HepG2 (cell line): ENCODE measurements around the gene NDOR1. TPM values are rescaled to one million over a fixed set of nuclear protein-coding genes. Genes with fewer than 3 reads are reported as not detected.

ENCODE experiments used
- ETV5 ChIP-seq: IDR thresholded peaks from 2 replicates; pipeline ENCODE4 v1.6.1; 2018; ENCODE audit warnings: missing biosample characterization, missing genetic modification reagents, inconsistent platforms, borderline replicate concordance
- FOXC1 ChIP-seq: sonication (generic); formaldehyde crosslinking; IDR thresholded peaks from 2 replicates; pipeline ENCODE4 v1.8.0; 2022; ENCODE audit warnings: mild to moderate bottlenecking, missing genetic modification reagents, borderline replicate concordance
- NFYC ChIP-seq: IDR thresholded peaks from 2 replicates; pipeline ENCODE4 v1.6.1; 2016; ENCODE audit warnings: missing genetic modification reagents, missing compliant biosample characterization
- PAF1 ChIP-seq: IDR thresholded peaks from 2 replicates; pipeline ENCODE4 v1.6.1; 2016; ENCODE audit warnings: missing genetic modification reagents, missing compliant biosample characterization
- RXRB ChIP-seq: IDR thresholded peaks from 2 replicates; pipeline ENCODE4 v1.6.1; 2016; ENCODE audit warnings: borderline replicate concordance, missing genetic modification reagents, missing compliant biosample characterization
- TEF ChIP-seq: sonication (generic); formaldehyde crosslinking; IDR thresholded peaks from 2 replicates; pipeline ENCODE4 v1.5.0; 2020; ENCODE audit warnings: missing genetic modification reagents
- ZBTB8A ChIP-seq: sonication (generic); formaldehyde crosslinking; IDR thresholded peaks from 2 replicates; pipeline ENCODE4 v1.4.0; 2020; ENCODE audit warnings: mild to moderate bottlenecking, low read depth, missing genetic modification reagents, borderline replicate concordance
- ZNF10 ChIP-seq: sonication (generic); formaldehyde crosslinking; IDR thresholded peaks from 2 replicates; pipeline ENCODE4 v1.4.0; 2020; ENCODE audit warnings: mild to moderate bottlenecking, low read depth, missing genetic modification reagents, borderline replicate concordance
- ZNF362 ChIP-seq: sonication (generic); formaldehyde crosslinking; IDR thresholded peaks from 2 replicates; pipeline ENCODE4 v1.4.0; 2020; ENCODE audit warnings: missing genetic modification reagents, mild to moderate bottlenecking, borderline replicate concordance
- polyA plus RNA-seq, 8 experiments: library from polyadenylated mRNA; depleted of rRNA in 3 of 8; stranded (reverse) in 7 of 8; unstranded in 1 of 8; fragments of >200 nt; fragmentation: Illumina TruSeq in 4 of 8; extraction: Trizol in 4 of 8; gene quantifications; 2 replicates each; pipeline versions ENCODE4 v1.2.1 to v1.2.3, GENCODE V29; 2011 to 2016; ENCODE audit warnings: low read depth in 4 of 8, missing spikeins in 1 of 8, mixed read lengths in 1 of 8; ENCODE audit not compliant: insufficient read depth in 1 of 8
- total RNA-seq, 5 experiments: library from RNA; depleted of rRNA; stranded (reverse); fragments of >200 nt; fragmentation: Illumina TruSeq; extraction: Trizol; gene quantifications; 2 replicates each; pipeline ENCODE4 v1.2.3, GENCODE V29; 2016; ENCODE audit warnings: low read depth in 1 of 5
- TF ChIP-seq, protein P1 (sequence below): IDR thresholded peaks from 2 replicates; pipeline ENCODE4 v1.6.1; 2016; ENCODE audit warnings: missing genetic modification reagents, missing compliant biosample characterization
- TF ChIP-seq, protein P2 (sequence below): sonication (generic); formaldehyde crosslinking; IDR thresholded peaks from 2 replicates; pipeline ENCODE4 v1.9.0; 2021; ENCODE audit warnings: missing genetic modification reagents, mild to moderate bottlenecking, borderline replicate concordance
- TF ChIP-seq, protein P3 (sequence below): IDR thresholded peaks from 2 replicates; pipeline ENCODE4 v1.6.1; 2018; ENCODE audit warnings: missing genetic modification reagents, mild to moderate bottlenecking, missing compliant biosample characterization
- TF ChIP-seq, protein P4 (sequence below): sonication (generic); formaldehyde crosslinking; IDR thresholded peaks from 2 replicates; pipeline ENCODE4 v1.4.0; 2020; ENCODE audit warnings: mild to moderate bottlenecking, missing genetic modification reagents

The NDOR1 gene
- total and polyA plus RNA-seq, 2 of the 13 experiments (the other 11 are each of a cell fraction or from before 2014, with no cell fraction given) = 3.6 to 8.7 TPM

- TF ChIP-seq TEF (CRISPR knock-in tag) (no peak), FOXC1 (CRISPR knock-in tag) (peak; percentile 36; the same call in 1 of the 2 replicates), ZBTB8A (CRISPR knock-in tag) (no peak), NFYC (0 out of 2 replicates have a peak, but pooled peaks have one; percentile 12), PAF1 (0 out of 2 replicates have a peak, but pooled peaks have one; percentile 18), ETV5 (CRISPR knock-in tag) (peak; percentile 50; the same call in 1 of the 2 replicates), RXRB (peak; percentile 7; the same call in 1 of the 2 replicates), ZNF10 (CRISPR knock-in tag) (no peak), ZNF362 (CRISPR knock-in tag) (0 out of 2 replicates have a peak, but pooled peaks have one; percentile 14)
- TF ChIP-seq, protein P1, sequence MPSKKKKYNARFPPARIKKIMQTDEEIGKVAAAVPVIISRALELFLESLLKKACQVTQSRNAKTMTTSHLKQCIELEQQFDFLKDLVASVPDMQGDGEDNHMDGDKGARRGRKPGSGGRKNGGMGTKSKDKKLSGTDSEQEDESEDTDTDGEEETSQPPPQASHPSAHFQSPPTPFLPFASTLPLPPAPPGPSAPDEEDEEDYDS (CRISPR knock-in tag) = peak; percentile 35; the same call in 1 of the 2 replicates
- TF ChIP-seq, protein P2, sequence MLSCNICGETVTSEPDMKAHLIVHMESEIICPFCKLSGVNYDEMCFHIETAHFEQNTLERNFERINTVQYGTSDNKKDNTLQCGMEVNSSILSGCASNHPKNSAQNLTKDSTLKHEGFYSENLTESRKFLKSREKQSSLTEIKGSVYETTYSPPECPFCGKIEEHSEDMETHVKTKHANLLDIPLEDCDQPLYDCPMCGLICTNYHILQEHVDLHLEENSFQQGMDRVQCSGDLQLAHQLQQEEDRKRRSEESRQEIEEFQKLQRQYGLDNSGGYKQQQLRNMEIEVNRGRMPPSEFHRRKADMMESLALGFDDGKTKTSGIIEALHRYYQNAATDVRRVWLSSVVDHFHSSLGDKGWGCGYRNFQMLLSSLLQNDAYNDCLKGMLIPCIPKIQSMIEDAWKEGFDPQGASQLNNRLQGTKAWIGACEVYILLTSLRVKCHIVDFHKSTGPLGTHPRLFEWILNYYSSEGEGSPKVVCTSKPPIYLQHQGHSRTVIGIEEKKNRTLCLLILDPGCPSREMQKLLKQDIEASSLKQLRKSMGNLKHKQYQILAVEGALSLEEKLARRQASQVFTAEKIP (CRISPR knock-in tag) = no peak
- TF ChIP-seq, protein P3, sequence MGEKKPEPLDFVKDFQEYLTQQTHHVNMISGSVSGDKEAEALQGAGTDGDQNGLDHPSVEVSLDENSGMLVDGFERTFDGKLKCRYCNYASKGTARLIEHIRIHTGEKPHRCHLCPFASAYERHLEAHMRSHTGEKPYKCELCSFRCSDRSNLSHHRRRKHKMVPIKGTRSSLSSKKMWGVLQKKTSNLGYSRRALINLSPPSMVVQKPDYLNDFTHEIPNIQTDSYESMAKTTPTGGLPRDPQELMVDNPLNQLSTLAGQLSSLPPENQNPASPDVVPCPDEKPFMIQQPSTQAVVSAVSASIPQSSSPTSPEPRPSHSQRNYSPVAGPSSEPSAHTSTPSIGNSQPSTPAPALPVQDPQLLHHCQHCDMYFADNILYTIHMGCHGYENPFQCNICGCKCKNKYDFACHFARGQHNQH (CRISPR knock-in tag) = 0 out of 2 replicates have a peak, but pooled peaks have one; percentile 30
- TF ChIP-seq, protein P4, sequence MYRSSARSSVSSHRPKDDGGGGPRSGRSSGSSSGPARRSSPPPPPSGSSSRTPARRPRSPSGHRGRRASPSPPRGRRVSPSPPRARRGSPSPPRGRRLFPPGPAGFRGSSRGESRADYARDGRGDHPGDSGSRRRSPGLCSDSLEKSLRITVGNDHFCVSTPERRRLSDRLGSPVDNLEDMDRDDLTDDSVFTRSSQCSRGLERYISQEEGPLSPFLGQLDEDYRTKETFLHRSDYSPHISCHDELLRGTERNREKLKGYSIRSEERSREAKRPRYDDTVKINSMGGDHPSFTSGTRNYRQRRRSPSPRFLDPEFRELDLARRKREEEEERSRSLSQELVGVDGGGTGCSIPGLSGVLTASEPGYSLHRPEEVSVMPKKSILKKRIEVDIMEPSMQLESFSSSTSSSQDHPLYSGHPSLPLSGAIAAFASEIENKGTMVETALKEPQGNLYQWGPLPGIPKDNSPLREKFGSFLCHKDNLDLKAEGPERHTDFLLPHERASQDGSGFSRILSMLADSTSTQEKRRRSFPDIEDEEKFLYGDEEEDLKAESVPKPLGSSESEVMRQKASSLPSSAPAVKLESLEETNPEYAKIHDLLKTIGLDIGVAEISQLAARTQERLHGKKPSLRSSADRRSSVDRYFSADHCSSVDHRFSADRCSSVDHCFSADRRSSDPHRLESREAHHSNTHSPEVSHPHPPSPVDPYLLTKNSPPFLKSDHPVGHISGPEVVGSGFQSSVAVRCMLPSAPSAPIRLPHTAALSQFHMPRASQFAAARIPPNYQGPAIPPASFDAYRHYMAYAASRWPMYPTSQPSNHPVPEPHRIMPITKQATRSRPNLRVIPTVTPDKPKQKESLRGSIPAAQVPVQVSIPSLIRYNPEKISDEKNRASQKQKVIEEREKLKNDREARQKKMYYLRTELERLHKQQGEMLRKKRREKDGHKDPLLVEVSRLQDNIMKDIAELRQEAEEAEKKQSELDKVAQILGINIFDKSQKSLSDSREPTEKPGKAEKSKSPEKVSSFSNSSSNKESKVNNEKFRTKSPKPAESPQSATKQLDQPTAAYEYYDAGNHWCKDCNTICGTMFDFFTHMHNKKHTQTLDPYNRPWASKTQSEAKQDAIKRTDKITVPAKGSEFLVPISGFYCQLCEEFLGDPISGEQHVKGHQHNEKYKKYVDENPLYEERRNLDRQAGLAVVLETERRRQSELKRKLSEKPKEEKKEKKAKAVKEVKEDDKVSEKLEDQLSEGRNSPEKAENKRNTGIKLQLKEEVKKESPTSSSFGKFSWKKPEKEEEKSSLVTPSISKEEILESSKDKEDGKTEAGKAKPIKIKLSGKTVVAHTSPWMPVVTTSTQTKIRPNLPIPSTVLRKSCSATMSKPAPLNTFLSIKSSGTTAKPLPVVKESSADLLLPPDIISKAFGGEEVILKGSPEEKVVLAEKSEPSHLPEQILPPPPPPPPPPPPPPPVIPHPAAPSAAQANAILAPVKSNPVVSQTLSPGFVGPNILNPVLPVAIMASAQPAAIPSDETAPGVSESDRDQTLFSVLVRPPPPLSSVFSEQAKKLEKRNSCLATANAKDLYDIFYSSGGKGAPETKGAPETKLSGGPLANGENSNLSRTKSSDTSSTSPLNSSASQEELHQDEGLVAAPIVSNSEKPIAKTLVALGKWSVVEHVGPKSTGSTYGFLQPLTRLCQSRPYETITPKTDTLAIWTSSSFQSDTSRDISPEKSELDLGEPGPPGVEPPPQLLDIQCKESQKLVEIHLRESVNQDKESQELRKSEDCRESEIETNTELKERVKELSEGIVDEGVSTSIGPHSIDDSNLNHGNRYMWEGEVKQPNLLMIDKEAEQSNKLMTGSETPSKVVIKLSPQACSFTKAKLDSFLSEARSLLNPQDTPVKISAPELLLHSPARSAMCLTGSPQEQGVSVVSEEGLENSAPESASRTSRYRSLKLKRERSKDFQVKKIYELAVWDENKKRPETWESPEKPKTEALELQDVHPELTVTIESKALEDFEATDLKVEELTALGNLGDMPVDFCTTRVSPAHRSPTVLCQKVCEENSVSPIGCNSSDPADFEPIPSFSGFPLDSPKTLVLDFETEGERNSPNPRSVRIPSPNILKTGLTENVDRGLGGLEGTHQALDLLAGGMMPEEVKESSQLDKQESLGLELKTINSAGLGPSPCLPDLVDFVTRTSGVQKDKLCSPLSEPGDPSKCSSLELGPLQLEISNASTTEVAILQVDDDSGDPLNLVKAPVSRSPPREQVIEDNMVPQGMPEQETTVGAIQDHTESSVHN (CRISPR knock-in tag) = no peak
Measured at GRCh38 chr9:137229903-137230704, 24.6 kb downstream of the NDOR1 start (continued).
